Right ventricle myocardium superior (tissue), 1 donor: ENCODE measurements around the gene TCF12. TPM values are rescaled to one million over a fixed set of nuclear protein-coding genes. Genes with fewer than 3 reads are reported as not detected.

Experiments
- ATAC-seq: fragments of 200-7000 bp; cut with Tn5 transposase; one replicate; pipeline ENCODE4 v1.9.1; 2020; ENCODE audit warnings: mild to moderate bottlenecking; ENCODE audit not compliant: poor library complexity
- DNase-seq: peaks from one replicate; pipeline ENCODE4 v3.0.0-alpha.2; 2020
- intact Hi-C: fragments of 100-400 bp; cut with DNase I; formaldehyde crosslinking; loops from one replicate; pipeline ENCODE4 v1.11.2; 2022
- total RNA-seq: library from RNA; stranded (reverse); fragmentation: NEBNext Ultra II Directional; extraction: Animal tissue kit (Norgen Biotek cat#: 25700); gene quantifications from one replicate; pipeline ENCODE4 v1.2.1, GENCODE V29; 2021
- donor health status: DM: no; HTN: yes; CAD: no; lungs with severe emphysema.

TCF12 gene
- total RNA-seq, 1 donor from 2014 or later = 32.9 TPM

- intact Hi-C loops = no loop called here
- no peak for DNase-seq
- no peak for ATAC-seq
Observed at GRCh38 chr15:57057134-57057930, 138.9 kb downstream of the TCF12 start.

DNA sequence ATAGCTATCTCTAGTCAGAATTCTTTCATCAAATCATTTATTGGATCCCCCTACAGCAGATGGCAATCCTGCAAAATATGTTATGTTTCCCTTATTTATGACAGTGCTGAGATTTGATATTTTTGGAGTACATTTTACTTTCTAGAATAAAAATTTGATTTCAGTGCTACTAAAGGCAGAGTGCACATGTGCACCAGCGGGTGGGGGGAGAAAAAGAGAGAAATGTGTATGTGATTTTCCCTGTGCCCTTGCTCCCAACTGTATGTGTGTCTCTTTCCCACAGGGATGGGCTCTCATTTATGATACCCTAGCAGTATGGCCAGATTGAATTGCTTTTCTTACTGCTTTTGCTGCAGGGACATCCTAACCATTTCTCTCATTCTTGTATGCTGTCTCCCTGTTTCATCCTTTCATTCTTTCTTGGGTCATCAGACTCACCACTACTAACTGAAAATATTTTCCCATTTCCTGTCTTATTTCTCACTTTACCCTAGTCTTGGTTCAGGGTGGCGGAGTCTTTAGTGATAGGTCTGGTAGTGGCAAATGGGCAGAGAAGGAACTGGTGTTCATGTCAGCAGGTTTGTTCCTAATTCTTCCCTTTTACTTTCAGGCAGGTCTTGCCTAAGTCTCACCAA, 140.7 kb downstream of the TCF12 start:
- intact Hi-C loops = no loop called here
- ATAC-seq (no peak), DNase-seq (no peak)

- DNase-seq (no peak), ATAC-seq (no peak)
Observed at GRCh38 chr15:57060799-57061198, 142.4 kb downstream of the TCF12 start.

DNA sequence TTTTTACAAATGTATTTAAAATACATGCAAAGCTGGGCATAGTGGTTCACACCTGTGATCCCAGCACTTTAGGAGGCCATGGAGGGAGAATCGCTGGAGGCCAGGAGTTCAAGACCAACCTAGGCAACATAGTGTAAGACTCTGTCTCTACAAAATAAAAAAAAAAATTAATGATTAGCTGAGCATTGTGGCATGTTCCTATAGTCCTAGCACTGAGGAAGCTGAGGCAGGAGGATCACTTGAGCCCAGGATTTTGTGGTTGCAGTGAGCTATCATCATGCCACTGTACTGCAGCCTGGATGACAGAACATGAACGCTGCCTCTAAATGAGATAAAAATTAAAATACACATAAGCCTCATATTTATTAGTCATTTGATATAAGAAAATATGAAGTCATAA, 142.8 kb downstream of the TCF12 start:
- DNase-seq (no peak), ATAC-seq (no peak)
- intact Hi-C loops = no loop called here

More at GRCh38 chr15:57060799-57061198, 142.4 kb downstream of the TCF12 start:
- intact Hi-C loops = no loop called here

- no peak for DNase-seq
- no peak for ATAC-seq
- intact Hi-C loops = no loop called here
Observed at GRCh38 chr15:57061696-57062095, 143.3 kb downstream of the TCF12 start.

DNA sequence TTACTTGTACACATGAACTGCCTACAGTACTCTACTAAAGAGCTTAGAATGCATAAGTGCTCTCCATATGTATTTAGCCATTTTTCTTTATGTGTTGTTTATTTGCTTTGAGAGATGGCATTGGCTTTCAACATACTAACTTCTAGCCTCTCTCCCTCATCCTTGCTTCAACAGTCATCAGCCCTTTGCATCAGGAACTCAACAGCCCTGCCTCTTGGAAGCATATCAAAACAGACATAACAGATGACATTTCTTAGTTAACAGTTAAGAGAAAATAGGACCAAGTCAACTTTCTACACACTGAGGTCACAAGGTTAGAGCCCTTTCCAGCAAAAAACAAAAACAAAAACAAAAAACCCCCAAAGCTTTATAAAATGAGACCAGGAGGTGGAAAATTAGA, 145.6 kb downstream of the TCF12 start:
- intact Hi-C loops = no loop called here
- ATAC-seq (no peak), DNase-seq (no peak)

DNA sequence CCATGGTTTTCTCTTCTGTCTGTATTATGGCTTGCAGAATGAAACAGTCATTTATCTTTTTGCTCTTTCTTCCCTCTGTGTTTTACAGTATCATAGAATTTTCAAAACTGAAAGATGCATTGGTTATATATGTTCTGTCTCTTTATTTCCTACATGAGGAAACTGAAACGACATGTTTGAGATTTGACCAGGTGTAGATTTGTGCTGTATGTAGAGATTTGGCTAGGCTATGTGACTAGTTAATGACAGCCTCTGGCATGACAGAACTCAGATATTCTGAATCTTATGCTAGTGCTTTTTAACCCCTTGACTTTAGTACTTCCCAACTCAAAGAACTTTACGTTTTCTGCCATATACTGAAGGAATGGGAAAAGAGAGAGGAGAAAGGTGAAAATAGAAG, 151.0 kb downstream of the TCF12 start:
- intact Hi-C loops = no loop called here
- ATAC-seq = no peak

GRCh38 chr15:57070674-57071073, 152.2 kb downstream of the TCF12 start:
- no peak for ATAC-seq
- no peak for DNase-seq
- intact Hi-C loops = no loop called here

More for the DNA sequence above, 151.0 kb downstream of the TCF12 start:
- no peak for DNase-seq

DNA sequence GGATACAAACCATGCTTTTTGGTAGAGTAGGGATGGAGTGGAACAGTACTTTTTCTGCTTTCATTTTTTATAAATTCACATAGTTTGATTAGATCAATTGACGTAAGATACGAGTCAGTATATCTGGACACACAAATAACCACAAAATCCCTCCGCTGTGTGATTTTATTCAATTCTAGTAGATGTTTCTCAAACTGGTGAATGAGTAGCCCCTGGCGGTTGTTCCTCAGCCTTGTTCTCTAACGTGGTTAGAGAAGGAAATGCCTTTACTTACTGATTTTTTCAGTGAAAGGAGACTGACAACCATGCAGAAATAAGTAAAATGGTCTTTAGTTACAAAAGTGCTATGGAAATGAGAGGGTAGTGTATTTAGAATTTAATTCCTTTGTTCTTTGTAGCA, 161.0 kb downstream of the TCF12 start:
- intact Hi-C loops = no loop called here
- no peak for ATAC-seq
- DNase-seq = no peak

- no peak for ATAC-seq
- intact Hi-C loops = no loop called here
Observed at GRCh38 chr15:57079931-57080620, 161.6 kb downstream of the TCF12 start.

DNA sequence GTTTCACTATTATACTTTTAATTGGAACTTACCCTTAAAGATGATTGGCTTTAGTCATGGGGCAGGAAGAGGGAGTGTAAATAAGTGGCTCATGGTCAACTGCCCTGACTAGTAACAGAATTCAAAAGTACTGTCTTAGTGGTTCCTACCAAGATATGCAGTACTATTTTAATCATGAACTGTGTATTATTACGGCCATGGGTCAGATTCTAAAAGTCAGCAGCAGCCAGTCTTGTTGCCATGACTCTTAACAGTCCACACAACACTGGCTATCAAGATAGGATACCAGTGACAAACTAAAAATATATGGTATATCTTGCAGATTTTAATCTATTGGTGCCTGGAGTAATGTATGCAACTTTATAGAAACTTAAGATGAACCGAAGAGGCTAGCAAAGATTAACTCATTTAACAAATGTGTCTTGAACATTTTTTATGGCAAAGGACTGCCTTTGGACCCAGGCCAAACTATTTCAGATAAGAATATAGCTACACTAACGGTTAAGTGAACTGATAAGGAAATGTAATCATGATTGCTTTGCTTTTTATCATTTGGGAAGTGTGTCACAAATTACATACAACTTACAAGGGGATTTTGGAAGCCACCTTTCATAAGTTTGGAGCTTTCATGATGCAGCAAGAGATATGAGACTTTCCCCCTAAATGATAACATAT, 163.7 kb downstream of the TCF12 start:
- no peak for DNase-seq
- intact Hi-C loops = no loop called here
- ATAC-seq = peak; percentile 76

More at GRCh38 chr15:57079931-57080620, 161.6 kb downstream of the TCF12 start:
- DNase-seq = no peak

DNA sequence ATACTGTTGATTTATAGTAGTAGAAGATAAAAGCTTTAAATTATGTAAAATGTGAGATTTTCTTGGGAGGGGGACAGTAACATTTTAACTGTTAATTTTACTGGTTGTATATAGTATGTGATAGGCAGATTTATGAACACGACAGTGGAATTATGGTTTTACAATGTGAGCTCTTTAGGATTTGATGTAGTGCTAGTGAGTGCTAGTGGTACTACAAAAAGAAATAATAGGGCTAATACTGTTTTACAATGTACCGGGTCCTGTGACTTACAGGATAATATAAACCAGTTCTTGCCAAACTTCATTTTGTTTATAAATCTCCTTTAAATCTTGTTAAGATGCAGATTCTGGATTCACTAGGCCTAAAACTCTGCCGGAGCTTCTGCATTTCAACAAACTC, 165.7 kb downstream of the TCF12 start:
- ATAC-seq (no peak), DNase-seq (no peak)
- intact Hi-C loops = no loop called here

DNA sequence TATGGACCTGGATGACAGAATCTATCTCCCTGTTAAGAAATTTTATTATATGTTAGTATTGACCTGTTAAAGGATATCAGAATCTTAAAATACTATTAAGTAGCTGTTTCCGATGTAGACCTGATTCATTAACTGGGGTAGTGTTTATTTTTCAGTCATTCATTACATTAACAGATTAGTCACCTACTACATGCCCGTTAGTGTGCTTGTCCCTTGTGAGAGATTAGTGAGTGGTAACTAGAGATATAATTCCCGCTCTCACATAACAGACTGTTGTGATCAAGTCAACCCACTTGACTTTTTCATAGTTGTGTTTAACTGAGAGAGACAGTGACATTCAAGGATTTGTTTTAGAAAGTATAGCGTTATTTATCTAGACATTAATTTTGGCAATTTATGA, 166.8 kb downstream of the TCF12 start:
- intact Hi-C loops = no loop called here
- no peak for ATAC-seq
- DNase-seq = no peak

GRCh38 chr15:57086857-57087427, 168.5 kb downstream of the TCF12 start:
- intact Hi-C loops = no loop called here
- no peak for ATAC-seq
- DNase-seq = no peak

DNA sequence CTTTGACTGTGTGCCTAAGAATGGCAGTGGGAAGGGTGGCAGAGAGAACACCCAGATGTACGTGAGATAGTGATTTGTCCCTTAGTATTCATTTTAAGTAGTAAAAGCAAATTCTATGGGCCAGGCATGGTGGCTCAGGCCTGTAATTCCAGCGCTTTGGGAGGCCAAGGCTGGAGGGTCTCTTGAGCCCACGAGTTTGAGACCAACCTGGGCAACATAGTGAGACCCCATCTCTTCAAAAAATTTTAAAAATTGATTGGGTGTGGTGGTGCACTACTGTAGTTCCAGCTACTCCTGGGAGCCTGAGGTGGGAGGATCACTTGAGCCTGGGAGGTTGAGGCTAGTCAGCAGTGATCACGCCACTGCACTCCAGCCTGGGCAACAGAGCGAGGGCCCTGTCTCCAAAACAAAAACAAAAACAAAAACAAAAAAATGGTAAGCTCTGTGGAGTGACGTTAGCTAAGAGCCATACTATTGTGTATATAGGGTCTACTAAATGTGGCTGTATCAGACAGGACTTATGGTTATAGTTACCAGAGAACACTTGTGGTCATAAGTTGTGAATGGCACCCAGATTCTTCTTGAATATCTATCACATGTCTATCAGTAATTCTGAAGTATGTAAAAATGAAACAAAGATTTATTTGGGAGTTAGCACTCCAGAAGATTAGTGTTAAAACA, 171.5 kb downstream of the TCF12 start:
- ATAC-seq (no peak), DNase-seq (no peak)
- intact Hi-C loops = no loop called here

GRCh38 chr15:57090496-57090859, 172.0 kb downstream of the TCF12 start:
- DNase-seq (no peak), ATAC-seq (no peak)
- intact Hi-C loops = no loop called here

DNA sequence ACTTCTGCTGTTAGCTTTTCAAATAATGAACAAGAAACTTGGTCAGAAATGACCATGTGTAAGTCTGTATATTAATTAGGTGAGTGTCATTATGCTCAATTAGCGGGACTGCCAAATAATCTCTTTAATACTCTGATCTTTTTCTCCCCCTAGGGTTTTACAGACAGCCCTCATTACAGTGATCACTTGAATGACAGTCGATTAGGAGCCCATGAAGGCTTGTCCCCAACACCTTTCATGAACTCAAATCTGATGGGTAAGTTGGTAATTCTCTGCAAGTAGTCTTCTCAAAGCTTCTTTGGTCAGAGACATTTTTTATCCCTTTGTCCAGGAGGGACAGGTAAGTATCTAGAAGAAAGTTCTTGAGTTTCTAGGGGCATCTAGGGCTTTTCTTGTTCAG, 173.2 kb downstream of the TCF12 start:
- intact Hi-C loops = no loop called here
- DNase-seq = no peak
- ATAC-seq = no peak

DNA sequence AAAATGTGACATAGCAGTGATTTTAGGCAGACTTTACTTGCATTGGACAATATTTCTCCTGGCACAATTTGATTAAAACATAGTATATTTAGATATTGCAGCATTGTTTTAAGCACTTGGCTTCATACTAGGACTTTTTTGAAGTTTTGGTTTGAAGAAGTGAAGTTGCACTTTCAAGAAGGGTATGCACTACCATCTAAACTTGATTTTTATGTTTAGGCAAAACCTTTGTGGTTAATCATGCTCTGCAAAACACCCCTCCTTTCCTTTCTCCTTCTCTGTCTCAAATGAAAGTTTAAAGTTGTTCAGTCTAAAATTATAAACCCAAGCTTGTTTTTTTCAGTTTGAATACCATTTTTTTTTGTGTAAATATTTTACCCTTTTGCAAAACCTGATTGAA, 173.8 kb downstream of the TCF12 start:
- intact Hi-C loops = no loop called here
- no peak for ATAC-seq
- no peak for DNase-seq
